NCI-H82 treated with DMSO at 0.1 percent for 48 hours (cell line): ENCODE measurements around the gene DHRS11.
A peak's percentile ranks its signal among the peaks of the same experiment; 100 is the strongest.

Experiments used
- DNase-seq: peaks from one replicate; lab custom pipeline; 2025; ENCODE audit not compliant: unreplicated experiment; lab: John Stamatoyannopoulos, UW

DHRS11 gene

GRCh38 chr17:36591434-36592315 lies at the start of gene DHRS11:
Gene DHRS11 (plus strand): TSS chr17:36591879. CDS start chr17:36592010, 131 bp downstream.
- DNase-seq = peak; percentile 42

GRCh38 chr17:36542755-36543154 lies 48.9 kb upstream of the DHRS11 start:
- no peak for DNase-seq

GRCh38 chr17:36544044-36544306 lies 47.7 kb upstream of the DHRS11 start:
- no peak for DNase-seq

- peak; percentile 53 for DNase-seq
These were observed 47.2 kb upstream of the DHRS11 start, which contains the start of gene GGNBP2 for GRCh38 chr17:36544307-36545076. Gene GGNBP2 (plus strand): TSS chr17:36544919. CDS start chr17:36545725, 806 bp downstream.

- peak; percentile 53 for DNase-seq
These were observed 46.6 kb upstream of the DHRS11 start for GRCh38 chr17:36545077-36545464.

- peak; percentile 86 for DNase-seq
These were observed 45.9 kb upstream of the DHRS11 start for GRCh38 chr17:36545465-36546417.

GRCh38 chr17:36546418-36547093 lies 45.1 kb upstream of the DHRS11 start:
- no peak for DNase-seq

- DNase-seq = no peak
These were observed 43.9 kb upstream of the DHRS11 start for GRCh38 chr17:36547776-36548175.

GRCh38 chr17:36550491-36551417 lies 40.9 kb upstream of the DHRS11 start:
- no peak for DNase-seq

GRCh38 chr17:36553459-36553858 lies 38.2 kb upstream of the DHRS11 start:
- DNase-seq = no peak

- no peak for DNase-seq
These were observed 25.6 kb upstream of the DHRS11 start for GRCh38 chr17:36566081-36566480.

- no peak for DNase-seq
These were observed 16.7 kb upstream of the DHRS11 start for GRCh38 chr17:36575028-36575427.

GRCh38 chr17:36576793-36577192 lies 14.9 kb upstream of the DHRS11 start:
- DNase-seq = no peak

GRCh38 chr17:36578671-36579070 lies 13.0 kb upstream of the DHRS11 start:
- no peak for DNase-seq

- DNase-seq = no peak
These were observed 7.9 kb upstream of the DHRS11 start for GRCh38 chr17:36583787-36584186.

GRCh38 chr17:36586138-36586537 lies 5.5 kb upstream of the DHRS11 start:
- DNase-seq = no peak

GRCh38 chr17:36590082-36590481 lies 1.6 kb upstream of the DHRS11 start:
- DNase-seq = no peak

GRCh38 chr17:36592316-36592715 lies 637 bp downstream of the DHRS11 start:
- no peak for DNase-seq

- DNase-seq = no peak
These were observed 1.1 kb downstream of the DHRS11 start for GRCh38 chr17:36592716-36593321.
